Measurements from ENCODE around the gene IRAK1. TPM values are rescaled to one million over a fixed set of nuclear protein-coding genes. Genes with fewer than 3 reads are reported as not detected.

The IRAK1 gene
- total RNA-seq, 1 donor from 2014 or later = 86.1 TPM

DNA sequence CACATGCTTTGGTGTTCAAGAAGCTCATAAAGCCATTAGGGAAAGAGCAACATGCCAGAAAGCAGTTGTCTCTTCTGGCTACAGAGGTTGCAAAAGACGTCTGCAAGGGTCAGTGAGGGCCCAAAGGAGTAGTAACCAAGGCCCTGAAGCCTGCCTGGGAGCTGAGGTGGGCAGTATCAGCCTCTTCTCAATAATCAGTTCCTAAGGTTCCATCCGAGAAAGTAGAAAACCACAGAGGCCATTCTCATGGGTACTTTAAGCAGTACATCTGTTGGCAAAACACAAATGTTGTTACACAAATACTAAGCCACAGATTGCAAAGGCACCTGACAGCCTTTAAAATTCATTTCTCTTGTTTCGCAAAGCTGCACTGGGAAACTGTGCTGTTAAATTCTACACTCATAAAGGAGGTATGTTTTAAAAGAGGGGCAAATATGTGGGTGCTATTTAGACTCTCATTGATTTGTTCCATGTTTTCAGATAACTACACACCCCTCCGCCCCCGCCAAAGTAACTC is 40.1 kb upstream of the IRAK1 start:
- no peak for DNase-seq (ENCODE audit: extremely low spot score, unreplicated experiment)
- no peak for TF ChIP-seq CTCF (conservative IDR thresholded peaks at IDR 0.05)
- no peaks in the 10 kb centered on the region for H3K27me3 Mint-ChIP-seq
- H3K4me3 Mint-ChIP-seq = no peak overlapping the region
- H3K9me3 Mint-ChIP-seq = peaks cover 7% of the 10 kb centered on the region
- peaks cover 5% of the 10 kb centered on the region for H3K36me3 Mint-ChIP-seq
- H3K4me1 Mint-ChIP-seq (ENCODE audit: unreplicated experiment) = peaks cover 24% of the 10 kb centered on the region
- no peak overlapping the region for H3K27ac Mint-ChIP-seq

- Mint-ChIP-seq H3K27me3 (no peaks in the 10 kb centered on the region), H3K27ac (no peak overlapping the region), H3K36me3 (peaks cover under 1% of the 10 kb centered on the region), H3K4me1 (ENCODE audit: unreplicated experiment) (peaks cover 19% of the 10 kb centered on the region), H3K4me3 (no peak overlapping the region), H3K9me3 (peaks cover 2% of the 10 kb centered on the region)
- no peak for TF ChIP-seq CTCF (conservative IDR thresholded peaks at IDR 0.05)
- no peak for DNase-seq (ENCODE audit: extremely low spot score, unreplicated experiment)
Observed at GRCh38 chrX:154059231-154059630, 39.5 kb upstream of the IRAK1 start.

DNA sequence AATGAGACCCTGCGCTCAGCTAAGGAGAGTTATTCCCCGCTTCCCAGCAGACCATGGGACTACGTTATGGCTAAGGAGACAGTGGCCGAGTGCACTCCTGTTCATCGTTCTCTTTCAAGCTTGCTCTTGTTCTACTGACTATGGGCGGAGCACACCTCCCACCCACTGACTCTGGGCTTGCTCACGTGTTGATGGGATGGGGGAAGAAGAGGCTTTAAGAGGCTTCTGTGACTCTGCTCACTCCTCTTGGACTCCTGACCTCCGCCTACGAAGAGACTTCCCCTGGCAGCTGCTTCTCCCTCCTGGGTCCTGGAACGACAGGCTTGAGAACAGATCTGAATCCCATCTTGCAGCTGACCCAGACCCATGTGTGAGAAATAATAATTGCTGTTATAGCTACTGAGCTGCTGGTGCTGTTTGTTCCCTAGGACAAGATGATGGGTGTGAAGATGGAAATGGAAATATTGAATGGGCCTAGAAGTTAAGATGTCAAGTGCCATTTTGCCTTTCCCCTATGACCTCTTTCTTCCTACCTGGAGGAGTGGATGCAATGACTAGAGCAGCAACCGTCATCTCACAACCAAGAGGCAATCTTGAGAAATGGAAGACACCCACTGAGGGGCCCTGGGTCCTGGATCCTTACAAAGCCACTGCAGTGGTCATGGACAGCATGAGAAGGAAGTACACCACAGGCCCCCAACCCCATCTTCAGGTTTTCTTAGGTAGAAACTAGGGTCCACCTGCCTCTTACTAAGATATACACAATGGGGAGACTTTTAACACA is 38.7 kb upstream of the IRAK1 start:
- H3K4me3 Mint-ChIP-seq = no peak overlapping the region
- no peaks in the 10 kb centered on the region for H3K9me3 Mint-ChIP-seq

GRCh38 chrX:154057791-154058190 is 38.1 kb upstream of the IRAK1 start:
- H3K36me3 Mint-ChIP-seq = no peaks in the 10 kb centered on the region

More for the DNA sequence above, 38.7 kb upstream of the IRAK1 start:
- no peak overlapping the region for H3K27ac Mint-ChIP-seq
- H3K27me3 Mint-ChIP-seq = no peaks in the 10 kb centered on the region
- no peak for DNase-seq (ENCODE audit: extremely low spot score, unreplicated experiment)
- no peak for TF ChIP-seq CTCF (conservative IDR thresholded peaks at IDR 0.05)
- H3K36me3 Mint-ChIP-seq = no peaks in the 10 kb centered on the region
- H3K4me1 Mint-ChIP-seq (ENCODE audit: unreplicated experiment) = peaks cover 17% of the 10 kb centered on the region

GRCh38 chrX:154056770-154057241 is 37.1 kb upstream of the IRAK1 start:
- Mint-ChIP-seq H3K27me3 (no peaks in the 10 kb centered on the region), H3K4me3 (no peak overlapping the region)

More at GRCh38 chrX:154057791-154058190, 38.1 kb upstream of the IRAK1 start:
- H3K27me3 Mint-ChIP-seq = no peaks in the 10 kb centered on the region
- peaks cover 17% of the 10 kb centered on the region for H3K4me1 Mint-ChIP-seq (ENCODE audit: unreplicated experiment)
- H3K27ac Mint-ChIP-seq = no peak overlapping the region
- TF ChIP-seq CTCF (conservative IDR thresholded peaks at IDR 0.05) = no peak
- H3K9me3 Mint-ChIP-seq = no peaks in the 10 kb centered on the region
- H3K4me3 Mint-ChIP-seq = no peak overlapping the region
- DNase-seq (ENCODE audit: extremely low spot score, unreplicated experiment) = no peak

More at GRCh38 chrX:154056770-154057241, 37.1 kb upstream of the IRAK1 start:
- Mint-ChIP-seq H3K4me1 (ENCODE audit: unreplicated experiment) (peaks cover 17% of the 10 kb centered on the region), H3K9me3 (no peaks in the 10 kb centered on the region), H3K27ac (no peak overlapping the region), H3K36me3 (no peaks in the 10 kb centered on the region)
- DNase-seq (ENCODE audit: extremely low spot score, unreplicated experiment) = no peak
- TF ChIP-seq CTCF (conservative IDR thresholded peaks at IDR 0.05) = no peak

All from type B pancreatic cell (in vitro differentiated cells).